ENCODE results near the gene CACNG7.
"Not testable (repeated sequence)": the region's sequence is repeated elsewhere in the genome, so short reads cannot be mapped to it uniquely, and the experiment has no call there.

The CACNG7 gene

DNA sequence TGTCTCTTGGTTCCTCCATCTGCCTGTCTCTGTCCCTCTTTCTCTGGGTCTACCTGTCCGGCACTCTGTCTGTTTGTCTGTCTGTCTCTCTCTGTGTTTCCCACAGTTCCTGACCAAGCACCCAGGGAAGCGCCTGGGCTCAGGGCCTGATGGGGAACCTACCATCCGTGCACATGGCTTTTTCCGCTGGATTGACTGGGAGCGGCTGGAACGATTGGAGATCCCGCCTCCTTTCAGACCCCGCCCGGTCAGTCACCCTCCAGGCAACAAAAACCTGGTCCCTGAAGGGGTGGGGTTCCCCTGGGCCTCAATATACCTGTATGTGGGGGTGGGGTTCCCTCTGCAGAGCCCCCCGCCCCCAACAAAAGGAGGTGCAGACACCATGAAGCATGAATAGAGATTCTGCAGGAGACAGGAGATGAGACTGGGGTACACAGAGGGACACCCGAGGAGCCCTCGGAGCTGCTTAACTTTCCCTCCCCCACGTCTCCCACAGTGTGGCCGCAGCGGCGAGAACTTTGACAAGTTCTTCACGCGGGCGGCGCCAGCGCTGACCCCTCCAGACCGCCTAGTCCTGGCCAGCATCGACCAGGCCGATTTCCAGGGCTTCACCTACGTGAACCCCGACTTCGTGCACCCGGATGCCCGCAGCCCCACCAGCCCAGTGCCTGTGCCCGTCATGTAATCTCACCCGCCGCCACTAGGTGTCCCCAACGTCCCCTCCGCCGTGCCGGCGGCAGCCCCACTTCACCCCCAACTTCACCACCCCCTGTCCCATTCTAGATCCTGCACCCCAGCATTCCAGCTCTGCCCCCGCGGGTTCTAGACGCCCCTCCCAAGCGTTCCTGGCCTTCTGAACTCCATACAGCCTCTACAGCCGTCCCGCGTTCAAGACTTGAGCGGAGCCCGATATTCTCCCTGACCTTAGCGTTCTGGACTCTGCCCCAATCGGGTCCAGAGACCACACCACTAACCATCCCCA, 2.6 kb upstream of the CACNG7 start:
- peak; percentile 20 for DNase-seq

DNA sequence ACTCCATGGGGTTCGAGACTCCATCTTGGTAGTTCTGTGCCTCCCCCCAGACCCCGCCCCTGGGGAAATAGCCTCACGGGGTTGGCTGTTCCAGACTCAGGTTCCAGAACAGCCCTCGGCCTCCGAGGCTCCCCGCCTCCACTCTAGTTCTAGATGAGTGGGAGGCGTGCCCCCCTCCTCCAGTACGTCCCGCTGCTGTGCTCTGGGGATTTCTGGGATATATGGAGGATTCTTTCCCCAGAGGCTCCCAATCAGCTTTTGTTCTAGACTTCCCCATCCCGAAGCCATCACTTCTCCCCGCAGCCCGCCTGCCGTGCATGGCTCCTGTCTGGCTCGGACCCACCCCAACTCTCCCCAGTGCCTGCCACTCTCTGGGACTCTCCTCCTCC, 1.9 kb upstream of the CACNG7 start:
- DNase-seq = no peak

DNA sequence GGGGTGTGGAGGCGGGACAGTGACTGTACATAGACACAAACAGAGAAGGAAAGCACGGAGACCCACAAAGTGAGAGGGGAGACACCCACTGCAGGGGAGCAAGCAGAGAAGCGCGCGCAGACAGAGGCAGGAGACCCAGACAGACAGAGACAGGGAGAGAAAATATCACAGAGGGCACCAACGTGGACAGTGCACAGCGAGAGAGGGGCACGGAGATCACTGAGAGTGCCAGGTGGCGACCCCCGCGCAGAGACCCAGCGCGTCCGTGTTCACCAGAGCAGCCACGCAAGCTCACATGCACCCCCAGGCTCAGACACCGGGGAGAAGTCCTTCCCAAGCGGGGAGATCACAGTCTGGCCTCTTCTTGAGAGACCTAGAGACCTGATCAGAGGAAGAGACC, 1.4 kb upstream of the CACNG7 start:
- no peak for DNase-seq

DNA sequence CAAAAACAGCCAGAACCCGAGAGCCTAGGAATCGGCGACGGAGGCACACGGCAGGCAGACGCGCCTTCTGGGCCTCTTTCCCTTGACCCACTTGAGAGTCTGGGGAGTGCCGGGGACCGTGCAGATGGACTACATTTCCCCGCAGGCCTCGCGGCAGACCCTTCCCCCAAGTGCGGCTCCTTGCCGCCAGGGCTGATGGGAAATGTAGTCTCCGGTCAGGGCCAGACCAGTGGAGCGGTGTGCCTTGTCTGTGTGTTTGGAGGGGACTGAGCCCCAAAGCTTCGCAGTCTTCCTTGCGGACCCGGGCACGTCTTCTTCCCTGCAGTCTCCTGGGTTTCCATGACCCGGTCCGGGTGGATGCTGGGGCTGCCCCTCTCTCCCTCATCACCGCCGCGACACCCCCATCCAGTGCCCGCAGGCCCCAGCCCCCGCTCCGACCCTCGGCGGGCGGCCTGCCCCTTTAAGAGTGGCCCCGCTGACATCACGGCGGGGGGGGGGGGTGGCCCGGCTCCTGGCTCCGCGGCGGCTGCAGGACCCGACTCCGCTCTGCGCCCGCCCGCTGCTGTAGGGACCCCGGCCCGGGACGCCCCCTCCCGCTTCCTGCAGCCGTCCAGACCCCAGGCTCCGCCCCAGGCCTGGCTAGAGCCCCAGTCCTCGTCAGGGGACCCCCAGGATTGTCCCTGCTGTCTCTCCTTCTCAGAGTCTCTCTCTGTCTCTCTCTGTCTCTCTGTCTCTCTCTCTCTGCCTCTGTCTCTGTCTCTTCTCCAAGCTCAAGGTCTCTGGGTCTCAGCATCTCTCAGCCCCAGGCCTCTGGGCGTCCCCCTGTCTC, 758 bp upstream of the CACNG7 start:
- DNase-seq = peak; percentile 48

DNA sequence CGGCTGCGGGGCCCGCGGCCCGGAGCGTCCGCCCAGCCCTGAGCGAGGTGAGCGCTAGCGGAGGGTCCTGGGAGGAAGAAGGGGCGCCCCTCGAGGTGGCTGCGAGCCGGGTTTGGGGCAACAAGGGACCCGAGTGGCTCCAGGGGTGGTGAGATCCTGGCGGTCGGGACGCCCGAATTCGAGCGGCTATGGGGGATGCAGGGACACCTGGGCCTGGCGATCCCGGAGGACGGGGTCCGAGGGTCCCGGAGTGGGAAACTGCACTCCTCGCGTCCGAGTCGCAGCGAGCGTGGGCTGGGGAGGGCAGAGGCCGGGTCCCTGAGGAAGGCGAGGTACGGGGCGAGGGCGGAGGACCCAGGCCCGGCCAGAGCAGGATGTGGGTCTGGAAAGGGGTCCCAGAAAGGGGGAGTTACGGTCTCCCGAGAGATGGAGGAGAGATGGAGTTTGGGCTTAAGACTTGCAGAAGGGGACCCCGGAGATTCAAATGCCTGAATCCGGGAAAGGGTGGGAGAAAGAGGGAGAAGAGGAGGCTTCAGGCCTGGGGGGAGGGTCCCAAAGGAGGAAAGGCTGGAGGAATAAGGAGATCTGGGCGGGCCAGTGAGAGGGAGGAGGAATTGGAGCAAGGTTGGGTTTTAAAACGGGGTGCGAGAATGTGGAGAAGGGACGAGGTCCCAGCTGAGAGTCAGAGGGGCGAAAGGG, 542 bp downstream of the CACNG7 start:
- DNase-seq = no peak

DNA sequence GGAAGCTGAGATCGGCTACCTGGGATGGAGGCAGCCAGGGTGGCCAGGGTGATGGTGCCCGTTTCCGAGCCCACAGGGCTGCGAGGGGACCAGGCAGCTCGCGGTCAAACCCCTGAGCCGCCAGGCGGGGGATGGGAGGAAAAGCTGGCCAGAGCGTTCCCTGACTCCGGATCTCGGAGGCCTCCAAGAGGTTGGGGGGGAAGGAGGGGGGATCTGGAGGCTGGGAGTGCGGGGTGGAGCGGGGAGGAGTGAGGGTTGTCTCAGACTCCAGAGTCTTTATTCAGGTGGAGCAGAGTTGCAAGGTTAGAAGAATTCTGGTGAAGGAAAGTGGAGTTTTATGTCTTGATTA, 1.1 kb downstream of the CACNG7 start:
- no peak for DNase-seq

DNA sequence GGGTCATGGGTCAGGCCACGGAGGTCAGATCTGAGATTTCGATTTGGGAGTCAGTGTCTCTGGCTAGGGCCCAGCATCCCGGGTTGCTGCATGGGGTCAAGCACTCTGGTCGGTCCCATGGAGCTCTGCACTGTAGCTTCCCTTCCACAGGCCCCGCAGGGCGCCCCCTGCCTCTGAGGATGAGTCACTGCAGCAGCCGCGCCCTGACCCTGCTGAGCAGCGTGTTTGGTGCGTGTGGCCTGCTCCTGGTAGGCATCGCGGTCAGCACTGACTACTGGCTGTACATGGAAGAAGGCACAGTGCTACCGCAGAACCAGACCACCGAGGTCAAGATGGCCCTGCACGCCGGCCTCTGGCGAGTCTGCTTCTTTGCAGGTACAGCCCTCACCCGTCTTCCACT, 3.6 kb downstream of the CACNG7 start:
- no peak for DNase-seq

DNA sequence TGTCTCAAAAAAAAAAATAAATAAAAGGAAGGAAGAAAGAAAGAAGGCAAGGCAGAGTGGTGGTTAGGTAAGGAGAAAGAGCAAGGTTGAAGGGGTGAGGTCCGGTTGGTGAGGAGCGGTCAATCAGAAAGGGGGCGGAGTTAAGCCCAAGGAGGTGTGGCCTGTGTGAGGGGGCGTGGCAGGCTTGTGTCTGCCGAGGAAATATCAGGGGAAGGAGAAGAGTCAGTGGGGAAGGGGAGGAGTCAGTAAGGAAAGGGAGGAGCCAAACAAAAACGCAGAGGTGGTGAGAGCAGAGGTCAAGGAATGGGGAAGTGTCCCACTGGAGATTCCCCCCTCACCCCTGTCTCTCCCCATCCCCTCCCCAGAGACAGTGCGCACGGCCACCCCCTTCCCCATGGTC, 5.9 kb downstream of the CACNG7 start:
- no peak for DNase-seq

DNA sequence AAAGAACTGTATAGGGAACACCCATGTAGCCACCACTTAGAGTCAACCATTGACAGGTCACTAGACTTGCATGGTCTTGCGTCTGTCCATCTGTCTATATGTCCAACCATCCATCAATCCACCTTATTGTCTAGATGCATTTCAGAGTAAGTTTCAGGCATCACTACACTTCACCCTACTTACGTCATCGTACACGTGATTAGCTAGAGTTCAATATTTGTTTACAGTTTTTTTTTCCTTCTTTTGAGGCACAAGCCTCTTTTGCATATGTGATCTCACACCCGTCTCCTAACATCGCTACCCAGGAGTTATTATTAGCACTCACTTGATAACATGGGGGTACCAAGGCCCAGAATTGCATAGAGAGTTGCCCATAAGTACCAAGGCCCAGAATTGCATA, 6.9 kb downstream of the CACNG7 start:
- DNase-seq = no peak

DNA sequence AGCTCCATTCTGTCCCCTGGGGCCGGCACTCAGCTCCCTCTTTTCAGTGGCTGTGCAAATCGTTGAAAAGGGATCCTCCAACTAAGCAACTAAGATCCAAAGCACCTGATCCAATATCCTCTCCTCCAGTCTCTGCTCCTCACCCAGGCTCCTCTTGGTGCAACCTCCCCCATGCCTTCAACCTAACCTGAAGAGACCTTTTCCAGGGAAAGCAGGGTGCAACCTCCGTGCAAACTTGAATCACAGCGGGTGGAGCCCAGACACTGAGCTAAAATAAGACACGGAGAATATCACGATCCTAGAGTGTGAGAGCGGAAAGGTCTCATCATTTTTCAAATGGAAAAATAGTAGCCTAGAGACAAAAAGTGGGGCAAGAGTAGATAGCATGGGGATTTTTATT, 8.3 kb downstream of the CACNG7 start:
- no peak for DNase-seq

DNA sequence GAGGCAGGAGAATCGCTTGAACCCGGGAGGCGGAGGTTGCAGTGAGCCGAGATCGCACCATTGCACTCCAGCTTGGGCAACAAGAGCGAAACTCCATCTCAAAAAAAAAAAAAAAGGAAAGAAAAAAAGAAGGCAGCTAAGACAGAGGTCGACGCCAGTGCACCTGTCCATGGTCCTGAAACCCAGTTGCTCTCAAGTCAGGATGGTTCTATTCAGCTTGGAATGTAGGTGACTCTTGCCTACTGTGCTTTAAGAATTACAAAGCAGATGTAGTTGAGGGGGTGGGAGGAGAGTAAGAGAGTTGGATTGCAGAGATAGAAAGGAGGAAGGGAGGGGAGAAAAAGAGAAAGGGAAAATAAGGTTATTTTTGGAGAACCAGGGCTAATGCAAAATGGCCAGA, 18.7 kb downstream of the CACNG7 start:
- DNase-seq = peak; percentile 45

DNA sequence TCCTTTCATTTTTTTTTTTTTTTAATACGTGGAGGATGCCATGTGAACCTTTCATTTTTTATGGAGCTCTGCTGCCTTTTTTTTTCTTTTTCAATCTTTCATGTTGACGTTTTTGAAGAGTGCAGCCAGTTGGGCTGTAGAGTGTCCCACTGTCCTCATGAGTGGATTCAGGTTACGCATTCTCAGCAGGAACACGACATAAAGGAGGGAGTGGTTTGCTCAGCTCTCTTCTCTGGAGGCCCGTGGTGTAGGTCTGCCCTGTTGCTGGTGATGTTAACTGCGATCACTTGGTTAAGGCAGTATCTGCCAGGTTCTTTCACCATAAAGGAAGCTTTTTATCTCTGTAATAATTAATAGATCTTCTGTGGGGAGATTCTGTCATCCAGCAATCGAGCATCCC, 27.0 kb downstream of the CACNG7 start:
- DNase-seq = no peak

DNA sequence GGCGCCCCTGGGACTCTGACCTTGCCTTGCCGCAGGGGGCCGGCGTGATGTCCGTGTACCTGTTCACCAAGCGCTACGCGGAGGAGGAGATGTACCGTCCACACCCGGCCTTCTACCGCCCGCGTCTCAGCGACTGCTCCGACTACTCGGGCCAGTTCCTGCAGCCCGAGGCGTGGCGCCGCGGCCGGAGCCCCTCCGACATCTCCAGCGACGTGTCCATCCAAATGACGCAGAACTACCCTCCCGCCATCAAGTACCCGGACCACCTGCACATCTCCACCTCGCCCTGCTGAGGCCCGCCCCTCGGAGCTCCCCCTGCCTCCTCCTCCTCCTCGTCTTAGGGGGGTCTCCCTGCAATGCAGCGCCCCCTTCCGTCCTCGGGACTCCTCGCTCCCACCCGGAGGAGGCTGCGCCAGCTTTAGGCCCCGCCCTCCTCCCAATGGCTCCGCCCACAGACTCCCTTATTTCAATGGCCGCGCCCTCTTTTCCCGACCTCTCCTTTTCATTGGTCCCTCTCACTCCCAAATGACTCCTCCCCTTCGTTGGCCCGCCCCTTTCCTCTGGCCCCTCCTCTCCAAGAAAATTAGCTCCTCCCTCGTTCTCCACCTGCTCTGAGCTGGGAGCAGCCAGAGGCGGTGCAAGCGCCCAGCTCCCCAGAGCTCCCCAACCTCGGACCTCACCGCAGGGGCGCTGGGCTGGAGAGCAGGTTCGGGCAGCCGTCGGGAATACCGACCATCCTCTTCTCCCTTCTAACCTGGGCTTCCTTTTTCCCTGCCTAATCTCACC, 33.1 kb downstream of the CACNG7 start:
- peak; percentile 11 for DNase-seq

DNA sequence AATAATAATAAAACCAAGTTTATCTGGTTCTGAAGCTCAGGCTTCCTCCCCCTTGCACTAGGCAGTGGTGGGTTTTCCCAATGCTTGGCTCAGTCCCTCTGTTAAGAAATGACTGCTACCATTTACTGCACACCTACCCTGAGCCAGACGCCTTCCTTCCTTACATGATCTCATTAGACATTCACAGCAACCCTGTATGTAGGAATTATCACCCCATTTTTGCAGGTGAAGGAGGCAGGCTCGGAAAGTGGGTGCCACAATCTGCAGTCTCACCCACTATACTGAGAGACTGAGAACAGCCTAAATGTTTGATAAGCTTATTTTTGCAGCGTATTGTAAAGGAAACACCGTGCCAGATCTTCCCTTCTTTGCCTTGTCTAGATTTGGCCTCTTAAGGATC, 35.3 kb downstream of the CACNG7 start:
- DNase-seq = no peak

DNA sequence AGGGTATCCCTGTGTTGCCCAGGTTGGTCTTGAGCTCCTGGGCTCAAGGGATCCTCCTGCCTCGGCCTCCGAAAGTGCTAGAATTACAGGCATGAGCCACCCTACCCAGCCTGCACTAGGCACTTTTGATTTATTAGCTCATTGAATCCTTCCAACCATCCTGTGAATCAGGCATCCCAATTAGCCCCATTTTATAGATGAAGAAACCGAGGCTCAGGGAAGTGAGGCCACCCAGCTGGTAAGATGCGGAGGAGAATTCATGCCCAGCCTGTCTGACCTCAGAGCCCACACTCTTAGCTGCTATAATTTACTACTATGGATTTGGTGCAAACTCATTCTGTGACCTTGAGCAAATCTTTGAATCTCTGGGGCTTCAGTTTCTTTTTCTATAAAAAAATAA, 35.9 kb downstream of the CACNG7 start:
- no peak for DNase-seq

DNA sequence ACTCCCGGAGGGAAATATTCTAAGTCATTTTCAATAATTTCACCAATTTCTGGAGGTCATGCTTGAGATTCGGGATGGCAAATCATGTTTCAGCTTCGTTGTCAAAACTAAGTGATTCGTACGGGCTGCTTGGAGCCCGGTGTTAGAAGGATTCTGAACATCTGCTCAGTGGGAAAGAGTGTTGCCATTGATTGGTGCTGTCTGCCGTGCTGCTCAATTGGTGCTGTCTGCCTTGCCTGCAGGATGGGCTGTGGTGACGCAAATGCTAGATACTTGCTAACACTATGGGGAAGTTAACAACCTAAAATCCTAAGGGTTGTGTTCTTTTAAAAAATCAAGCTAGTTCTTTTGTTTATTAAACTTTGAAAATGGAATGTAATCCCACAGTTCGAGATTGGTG, 36.4 kb downstream of the CACNG7 start:
- DNase-seq = no peak

DNA sequence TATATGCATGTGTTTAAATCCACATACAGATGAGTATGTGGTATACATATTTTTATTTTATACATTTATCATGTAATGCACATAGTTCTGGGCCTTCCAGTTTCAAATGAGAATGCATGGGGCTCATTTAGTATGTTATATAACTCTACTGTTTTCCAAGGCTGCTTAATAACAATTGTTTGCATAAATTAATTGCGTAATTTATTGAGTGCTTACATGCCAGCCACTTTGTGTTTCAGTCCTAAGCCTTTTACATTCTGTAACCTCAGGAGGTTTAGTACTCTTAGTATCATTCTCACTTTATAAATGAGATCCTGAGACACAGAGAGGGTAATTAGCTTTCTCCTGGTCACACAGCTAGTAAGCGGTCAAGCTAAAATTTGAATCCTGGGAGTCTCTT, 36.9 kb downstream of the CACNG7 start:
- no peak for DNase-seq

DNA sequence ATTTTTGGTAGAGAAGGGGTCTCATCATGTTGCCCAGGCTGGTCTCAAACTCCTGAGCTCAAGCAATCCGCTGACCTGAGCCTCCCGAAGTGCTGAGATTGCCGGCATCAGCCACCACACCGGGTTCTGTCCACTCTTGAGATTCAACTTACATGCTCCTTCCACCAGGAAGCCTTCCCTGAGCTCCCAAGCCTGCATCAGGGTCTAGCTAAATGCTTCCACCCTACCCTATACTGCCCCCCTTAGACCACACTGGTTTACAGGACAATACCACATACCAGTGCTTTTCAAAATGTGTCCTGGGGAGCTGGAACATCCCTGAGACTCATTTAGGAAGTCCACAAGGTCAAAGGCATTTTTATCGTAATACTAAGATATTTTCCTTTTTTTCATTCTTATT, 38.5 kb downstream of the CACNG7 start:
- DNase-seq = no peak

DNA sequence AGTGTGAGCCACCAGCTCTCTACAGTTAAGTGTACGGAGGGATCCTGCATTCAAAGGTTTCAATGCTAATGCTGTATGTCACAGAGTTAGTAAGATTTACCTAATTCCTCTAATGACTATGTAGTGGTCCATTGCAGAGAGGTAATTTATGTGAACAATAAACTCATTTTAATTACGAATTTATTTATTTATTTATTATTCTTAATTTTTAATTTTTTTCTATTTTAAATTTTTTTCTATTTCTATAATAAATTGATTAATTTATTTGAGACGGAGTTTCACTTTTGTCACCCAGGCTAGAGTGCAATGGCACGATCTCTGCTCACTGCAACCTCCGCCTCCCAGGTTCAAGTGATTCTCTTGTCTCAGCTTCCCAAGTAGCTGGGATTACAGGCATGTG, 39.5 kb downstream of the CACNG7 start:
- DNase-seq = not testable (repeated sequence)

DNA sequence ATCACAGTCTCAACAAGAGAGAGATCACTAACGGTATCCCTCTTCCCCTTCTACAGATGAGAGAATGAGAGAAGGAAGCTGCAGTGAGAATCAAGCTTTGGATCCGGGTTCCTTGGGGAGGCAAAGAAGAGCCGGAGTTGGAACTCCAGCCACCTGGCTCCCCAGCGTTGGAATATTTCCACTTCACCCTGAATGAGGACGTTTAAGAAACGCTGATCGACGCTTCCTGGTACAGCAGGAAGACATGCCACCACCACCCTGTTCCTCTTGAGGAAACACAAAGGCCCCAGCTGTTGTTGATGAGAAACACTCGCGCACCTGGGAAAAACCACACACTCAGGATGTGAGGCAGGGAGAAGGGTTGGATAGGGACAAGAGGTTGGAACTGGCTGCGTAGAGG, 42.4 kb downstream of the CACNG7 start:
- DNase-seq = no peak

DNA sequence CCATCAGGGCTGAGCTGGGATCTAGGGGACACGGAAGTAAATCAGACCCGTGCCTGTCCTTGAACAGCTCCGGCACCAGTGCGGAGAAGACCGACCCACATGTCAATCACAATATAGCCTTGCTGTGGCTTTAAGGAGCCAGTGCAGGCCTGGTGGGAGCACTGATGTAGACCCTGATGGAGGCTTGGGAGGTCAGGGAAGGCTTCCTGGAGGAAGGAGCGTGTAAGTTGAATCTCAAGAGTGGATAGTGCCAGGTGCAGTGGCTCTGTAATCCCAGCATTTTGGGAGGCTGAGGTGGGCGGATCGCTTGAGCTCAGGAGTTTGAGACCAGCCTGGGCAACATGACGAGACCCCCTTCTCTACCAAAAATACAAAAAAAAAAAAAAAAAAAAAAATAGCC, 42.9 kb downstream of the CACNG7 start:
- DNase-seq = no peak

DNA sequence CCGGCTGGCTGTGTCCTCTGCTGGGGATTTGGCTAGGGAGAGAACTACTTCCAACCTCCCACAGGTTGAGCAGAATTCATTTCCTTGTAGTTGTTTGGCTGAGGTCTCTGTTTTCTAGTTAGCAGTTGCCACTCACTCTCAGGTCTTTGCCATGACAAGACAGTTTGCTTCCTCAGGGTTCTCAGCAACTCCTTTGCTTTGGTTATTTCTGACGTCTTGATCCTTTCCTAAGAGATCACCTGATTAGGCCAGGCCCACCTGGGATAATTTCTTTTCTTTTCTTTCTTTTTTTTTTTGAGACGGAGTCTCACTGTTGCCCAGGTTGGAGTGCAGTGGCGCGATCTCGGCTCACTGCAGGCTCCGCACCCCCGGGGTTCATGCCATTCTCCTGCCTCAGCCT, 44.3 kb downstream of the CACNG7 start:
- no peak for DNase-seq

Measured in hematopoietic multipotent progenitor cell treated with erythropoietin and hydrocortisone succinate and interleukin-3 and kit ligand, for 8 days (in vitro differentiated cells).